H1 (cell line): ENCODE data around the gene RER1. TPM values are rescaled to one million over a fixed set of nuclear protein-coding genes. Genes with fewer than 3 reads are reported as not detected.

Experiments
- CTCF ChIA-PET: fragments of 300-600 bp; sonication (Branson Sonifier 250); formaldehyde crosslinking; loops from one replicate; lab custom pipeline; 2021; ENCODE audit not compliant: partially characterized antibody; lab: Charles Lee
- POLR2A ChIA-PET: fragments of 300-600 bp; sonication (Branson Sonifier 250); formaldehyde crosslinking; loops from one replicate; lab custom pipeline; 2021; ENCODE audit warnings: inconsistent platforms; ENCODE audit not compliant: partially characterized antibody; lab: Charles Lee
- DNase-seq, 2 experiments: peaks; one replicate each; pipeline versions ENCODE4 v3.0.0 to v3.0.0-alpha.2; 2010 to 2022; ENCODE audit warnings: low spot score in 2 of 2, low read depth in 1 of 2, mixed read lengths in 1 of 2
- FAIRE-seq: peaks from 2 replicates; lab custom pipeline; 2011; peaks lifted over from hg19 to GRCh38; lab: Jason Lieb, UNC
- H2AFZ ChIP-seq: 2 replicates; pipeline ENCODE4 v1.8.1; 2012; ENCODE audit warnings: low read length, inconsistent platforms
- H2AK5ac ChIP-seq: 2 replicates; pipeline ENCODE4 v1.6.1; 2013; ENCODE audit warnings: low read depth, low read length
- H2BK120ac ChIP-seq: replicated peaks from 2 replicates; pipeline ENCODE3; 2013; ENCODE audit warnings: low read depth, low read length, inconsistent platforms
- H2BK12ac ChIP-seq: 2 replicates; pipeline ENCODE4 v1.6.1; 2013; ENCODE audit warnings: low read depth, low read length
- H2BK15ac ChIP-seq: 2 replicates; pipeline ENCODE4 v1.6.1; 2013; ENCODE audit warnings: low read length
- H2BK20ac ChIP-seq: 2 replicates; pipeline ENCODE4 v1.6.1; 2013; ENCODE audit warnings: low read length
- H2BK5ac ChIP-seq: 2 replicates; pipeline ENCODE4 v1.6.1; 2013; ENCODE audit warnings: low read depth, low read length
- H3K14ac ChIP-seq: 2 replicates; pipeline ENCODE4 v1.6.1; 2013; ENCODE audit warnings: inconsistent platforms; ENCODE audit not compliant: insufficient read length
- H3K18ac ChIP-seq: 2 replicates; pipeline ENCODE4 v1.6.1; 2013; ENCODE audit warnings: low read length; ENCODE audit errors: extremely low read depth
- H3K23ac ChIP-seq: 2 replicates; pipeline ENCODE4 v1.6.1; 2013; ENCODE audit warnings: inconsistent platforms; ENCODE audit not compliant: insufficient read length
- H3K23me2 ChIP-seq: 2 replicates; pipeline ENCODE4 v1.6.1; 2013; ENCODE audit warnings: low read depth, low read length
- H3K27ac ChIP-seq: 2 replicates; pipeline ENCODE4 v1.6.1; 2011; ENCODE audit warnings: low read depth, low read length, inconsistent platforms
- H3K27me3 ChIP-seq, 4 experiments: replicated peaks in 1 of 4; 1 replicate in 1 of 4; 2 replicates in 3 of 4; pipeline versions ENCODE4 v1.6.1 to v1.8.1; 2011 to 2013; ENCODE audit warnings: low read length in 3 of 4, mild to moderate bottlenecking in 3 of 4, inconsistent platforms in 2 of 4, mixed read lengths in 2 of 4, moderate library complexity in 1 of 4; ENCODE audit not compliant: control insufficient read depth in 3 of 4, insufficient read depth in 3 of 4; ENCODE audit errors: extremely low read depth in 1 of 4
- H3K36me3 ChIP-seq, 4 experiments: 2 replicates each; pipeline versions ENCODE4 v1.6.1 to v1.8.1; 2011 to 2013; ENCODE audit warnings: mild to moderate bottlenecking in 4 of 4, low read length in 3 of 4, moderate library complexity in 2 of 4, control low read depth in 1 of 4, inconsistent platforms in 1 of 4; ENCODE audit not compliant: insufficient read depth in 4 of 4, control insufficient read depth in 2 of 4
- H3K4ac ChIP-seq: replicated peaks from 2 replicates; pipeline ENCODE3; 2013; ENCODE audit warnings: low read length, low read depth, mixed read lengths, inconsistent platforms; ENCODE audit not compliant: insufficient read length
- H3K4me1 ChIP-seq, 4 experiments: replicated peaks in 1 of 4; 1 replicate in 1 of 4; 2 replicates in 3 of 4; pipeline versions ENCODE4 v1.6.1 to v1.8.1; 2011 to 2013; ENCODE audit warnings: low read length in 3 of 4, inconsistent platforms in 2 of 4, mixed read lengths in 1 of 4; ENCODE audit not compliant: insufficient read depth in 4 of 4, control insufficient read depth in 3 of 4
- H3K4me2 ChIP-seq, 2 experiments: 2 replicates each; pipeline versions ENCODE4 v1.6.1 to v1.8.1; 2011 to 2013; ENCODE audit warnings: low read depth in 2 of 2, low read length in 2 of 2, control low read depth in 1 of 2, inconsistent platforms in 1 of 2, mild to moderate bottlenecking in 1 of 2; ENCODE audit not compliant: insufficient read depth in 1 of 2
- H3K4me3 ChIP-seq, 4 experiments: fragments of 200-600, 300-600 bp in 1 of 4; sonication (generic), shearing (Covaris generic), sonication (Bioruptor Twin) in 1 of 4; 2 replicates each; pipeline versions ENCODE4 v1.5.1 to v1.8.1; 2011 to 2016; ENCODE audit warnings: low read length in 4 of 4, low read depth in 3 of 4, control low read depth in 2 of 4, inconsistent platforms in 2 of 4, mild to moderate bottlenecking in 2 of 4, mixed read lengths in 1 of 4, moderate library complexity in 1 of 4; ENCODE audit not compliant: insufficient read depth in 2 of 4; ENCODE audit errors: extremely low read depth in 1 of 4
- H3K56ac ChIP-seq: replicated peaks from 2 replicates; pipeline ENCODE3; 2013; ENCODE audit warnings: low read depth, mild to moderate bottlenecking, mixed read lengths, low read length, inconsistent platforms; ENCODE audit not compliant: insufficient read length
- H3K79me1 ChIP-seq: 2 replicates; pipeline ENCODE4 v1.6.1; 2013; ENCODE audit warnings: low read depth, low read length, control low read depth
- H3K79me2 ChIP-seq, 2 experiments: 2 replicates each; pipeline versions ENCODE4 v1.6.1 to v1.8.1; 2012 to 2013; ENCODE audit warnings: low read length in 2 of 2, mild to moderate bottlenecking in 2 of 2, inconsistent platforms in 1 of 2; ENCODE audit not compliant: insufficient read depth in 2 of 2, control insufficient read depth in 1 of 2
- H3K9ac ChIP-seq, 4 experiments: replicated peaks in 1 of 4; 1 replicate in 1 of 4; 2 replicates in 3 of 4; pipeline versions ENCODE4 v1.6.1 to v1.8.1; 2011 to 2013; ENCODE audit warnings: low read depth in 3 of 4, low read length in 3 of 4, control low read depth in 2 of 4, mild to moderate bottlenecking in 2 of 4, moderate library complexity in 2 of 4, inconsistent platforms in 1 of 4; ENCODE audit errors: extremely low read depth in 1 of 4
- H3K9me3 ChIP-seq, 2 experiments: 2 replicates each; pipeline versions ENCODE4 v1.6.1 to v1.8.1; 2012 to 2013; ENCODE audit warnings: mild to moderate bottlenecking in 2 of 2, moderate library complexity in 2 of 2, control low read depth in 1 of 2, inconsistent platforms in 1 of 2, low read depth in 1 of 2, low read length in 1 of 2, mixed read lengths in 1 of 2; ENCODE audit not compliant: insufficient read depth in 2 of 2
- H4K20me1 ChIP-seq, 2 experiments: replicated peaks in 1 of 2; 2 replicates each; pipeline versions ENCODE3 to v1.8.1; 2011 to 2013; ENCODE audit warnings: inconsistent platforms in 2 of 2, low read length in 2 of 2, mild to moderate bottlenecking in 1 of 2; ENCODE audit not compliant: insufficient read depth in 2 of 2, control insufficient read depth in 1 of 2
- H4K5ac ChIP-seq: 2 replicates; pipeline ENCODE4 v1.6.1; 2013; ENCODE audit warnings: low read length, low read depth, mixed read lengths, inconsistent platforms; ENCODE audit not compliant: insufficient read length
- H4K8ac ChIP-seq: 2 replicates; pipeline ENCODE4 v1.8.0; 2013; ENCODE audit warnings: mild to moderate bottlenecking, moderate library complexity, low read length, inconsistent platforms; ENCODE audit not compliant: insufficient read depth; ENCODE audit errors: extremely low read depth
- H4K91ac ChIP-seq: replicated peaks from 2 replicates; pipeline ENCODE3; 2013; ENCODE audit warnings: low read length, mixed read lengths, inconsistent platforms; ENCODE audit not compliant: insufficient read length
- POLR2AphosphoS5 ChIP-seq: IDR thresholded peaks from 2 replicates; pipeline ENCODE4 v1.6.1; 2011; ENCODE audit warnings: low read depth, low read length
- RXRA ChIP-seq: IDR thresholded peaks from 2 replicates; pipeline ENCODE4 v1.6.1; 2011; ENCODE audit warnings: low read depth, mild to moderate bottlenecking, low read length, moderate library complexity; ENCODE audit not compliant: insufficient read depth
- WGBS, 2 experiments: shearing (Covaris generic) in 1 of 2; methylation state at CpG; one replicate each; pipeline versions ENCODE4 v1.1.6 to v1.1.7; 2013 to 2015; ENCODE audit warnings: low lambda C conversion rate in 2 of 2, mixed read lengths in 2 of 2, inconsistent platforms in 1 of 2, low coverage in 1 of 2, missing lambda C conversion rate in 1 of 2; ENCODE audit not compliant: insufficient replicate concordance in 2 of 2, insufficient coverage in 1 of 2, insufficient read length in 1 of 2; ENCODE audit errors: extremely low coverage in 1 of 2, missing lambda C conversion rate in 1 of 2; 5-methylcytosine and 5-hydroxymethylcytosine counted together
- polyA plus RNA-seq, 7 experiments: library from polyadenylated mRNA; depleted of rRNA in 3 of 7; stranded (reverse) in 5 of 7; unstranded in 2 of 7; fragments of >200 nt in 5 of 7; fragments of 200-250 nt in 2 of 7; gene quantifications; 1 replicate in 5 of 7; 2 replicates in 1 of 7; 4 replicates in 1 of 7; pipeline versions ENCODE4 v1.2.1 to v1.2.3, GENCODE V29; 2011 to 2013; ENCODE audit warnings: missing spikeins in 2 of 7, mixed read lengths in 2 of 7
- total RNA-seq: library from RNA; stranded (reverse); fragmentation: NEBNext Ultra II Directional; extraction: Animal tissue kit (Norgen Biotek cat#: 25700); gene quantifications from 2 replicates; pipeline ENCODE4 v1.2.1, GENCODE V29; 2021

Gene RER1
- total and polyA plus RNA-seq, 2 of the 8 experiments (the other 6 are each of a cell fraction or from before 2014, with no cell fraction given), result 102 to 134 TPM

- WGBS, 2 experiments, result 94% methylated on average over 29 of the region's 29 CpGs; no CpG with 5 or more reads in 1 of the 2 experiments
- no peak overlapping the region for H2BK5ac ChIP-seq
- H3K79me1 ChIP-seq, result no peaks in the 10 kb centered on the region; the same call in 1 of the 2 replicates
- H2BK20ac ChIP-seq, result no peak overlapping the region
- FAIRE-seq (no peak), DNase-seq (no peak)
- POLR2A ChIA-PET, result interaction anchor here (1.1 to 6.7 kb wide), 3 partner anchors 11 to 51 kb away, joined by 3 to 29 read pairs (median 13); partner anchors contain the start of genes MORN1 and RER1
- no peaks in the 10 kb centered on the region for H3K4me1 ChIP-seq
- peaks cover 20 to 60% (median 51%) of the 10 kb centered on the region in 4 experiments for H3K36me3 ChIP-seq
- H3K79me2 ChIP-seq, result no peaks in the 10 kb centered on the region
- no peaks in the 10 kb centered on the region for H3K9me3 ChIP-seq
- no peaks in the 10 kb centered on the region for H3K23me2 ChIP-seq
- TF ChIP-seq POLR2AphosphoS5 (0 out of 2 replicates have a peak, but pooled peaks have one; percentile 24), RXRA (no peak)
- H3K18ac ChIP-seq, result no peak overlapping the region
- no peak overlapping the region for H3K56ac ChIP-seq
- H3K27me3 ChIP-seq, result no peaks in the 10 kb centered on the region
- no peak overlapping the region for H3K14ac ChIP-seq
- no peak overlapping the region for H2AFZ ChIP-seq
- no peak overlapping the region for H2BK120ac ChIP-seq
- no peak overlapping the region for H3K27ac ChIP-seq
- no peak overlapping the region for H4K5ac ChIP-seq
- no peak overlapping the region for H4K8ac ChIP-seq
- peaks cover 6 to 32% of the 10 kb centered on the region in 2 experiments for H4K20me1 ChIP-seq
- H3K4me2 ChIP-seq, result no peak overlapping the region
- H3K23ac ChIP-seq, result no peak overlapping the region
- H3K9ac ChIP-seq, result no peak overlapping the region
- H2BK15ac ChIP-seq, result no peak overlapping the region
- no peak overlapping the region for H4K91ac ChIP-seq
- H2BK12ac ChIP-seq, result no peak overlapping the region
- CTCF ChIA-PET, result interaction anchor here (1.4 kb wide), 1 partner anchor 209 kb away, joined by 5 read pairs; the partner anchor contains the start of gene FAAP20
- H3K4ac ChIP-seq, result no peak overlapping the region
- no peak overlapping the region for H3K4me3 ChIP-seq
- no peak overlapping the region for H2AK5ac ChIP-seq
Measured at GRCh38 chr1:2404142-2404889, 12.7 kb downstream of the RER1 start.
